ENCODE measurements around the gene IGFBPL1.
A peak's percentile ranks its signal among the peaks of the same experiment; 100 is the strongest.

IGFBPL1 gene

GRCh38 chr9:38439291-38439915 lies 15.1 kb upstream of the IGFBPL1 start:
- Mint-ChIP-seq H3K4me1 (ENCODE audit: low read depth) (no peaks in the 10 kb centered on the region), H3K9me3 (ENCODE audit: low read depth) (no peaks in the 10 kb centered on the region), H3K27me3 (peaks cover 3% of the 10 kb centered on the region), H3K27ac (no peak overlapping the region), H3K36me3 (no peaks in the 10 kb centered on the region), H3K4me3 (no peak overlapping the region)

GRCh38 chr9:38437193-38437823 lies 13.1 kb upstream of the IGFBPL1 start:
- Mint-ChIP-seq H3K36me3 (no peaks in the 10 kb centered on the region), H3K4me1 (ENCODE audit: low read depth) (peaks cover 2% of the 10 kb centered on the region), H3K27ac (no peak overlapping the region), H3K27me3 (peaks cover 2% of the 10 kb centered on the region), H3K4me3 (no peak overlapping the region), H3K9me3 (ENCODE audit: low read depth) (no peaks in the 10 kb centered on the region)

- H3K27me3 Mint-ChIP-seq, result peaks cover 2% of the 10 kb centered on the region
- H3K4me3 Mint-ChIP-seq, result no peak overlapping the region
- H3K27ac Mint-ChIP-seq, result no peak overlapping the region
- H3K9me3 Mint-ChIP-seq (ENCODE audit: low read depth), result no peaks in the 10 kb centered on the region
- H3K4me1 Mint-ChIP-seq (ENCODE audit: low read depth), result peaks cover 2% of the 10 kb centered on the region
- H3K36me3 Mint-ChIP-seq, result no peaks in the 10 kb centered on the region
Observed at GRCh38 chr9:38436708-38437107, 12.5 kb upstream of the IGFBPL1 start.

- no peaks in the 10 kb centered on the region for H3K36me3 Mint-ChIP-seq
- no peaks in the 10 kb centered on the region for H3K9me3 Mint-ChIP-seq (ENCODE audit: low read depth)
- H3K27me3 Mint-ChIP-seq, result peaks cover 2% of the 10 kb centered on the region
- H3K27ac Mint-ChIP-seq, result no peak overlapping the region
- no peak overlapping the region for H3K4me3 Mint-ChIP-seq
- peaks cover 8% of the 10 kb centered on the region for H3K4me1 Mint-ChIP-seq (ENCODE audit: low read depth)
Observed at GRCh38 chr9:38435521-38435920, 11.3 kb upstream of the IGFBPL1 start.

- Mint-ChIP-seq H3K27me3 (no peaks in the 10 kb centered on the region), H3K9me3 (ENCODE audit: low read depth) (no peaks in the 10 kb centered on the region), H3K4me1 (ENCODE audit: low read depth) (peaks cover 8% of the 10 kb centered on the region), H3K36me3 (no peaks in the 10 kb centered on the region), H3K4me3 (no peak overlapping the region), H3K27ac (no peak overlapping the region)
Observed at GRCh38 chr9:38434853-38435252, 10.6 kb upstream of the IGFBPL1 start.

GRCh38 chr9:38434365-38434764 lies 10.1 kb upstream of the IGFBPL1 start:
- Mint-ChIP-seq H3K27ac (no peak overlapping the region), H3K9me3 (ENCODE audit: low read depth) (no peaks in the 10 kb centered on the region), H3K4me3 (no peak overlapping the region), H3K4me1 (ENCODE audit: low read depth) (peaks cover 8% of the 10 kb centered on the region), H3K27me3 (no peaks in the 10 kb centered on the region), H3K36me3 (no peaks in the 10 kb centered on the region)

- no peak overlapping the region for H3K27ac Mint-ChIP-seq
- H3K4me3 Mint-ChIP-seq, result no peak overlapping the region
- H3K4me1 Mint-ChIP-seq (ENCODE audit: low read depth), result peaks cover 8% of the 10 kb centered on the region
- no peaks in the 10 kb centered on the region for H3K9me3 Mint-ChIP-seq (ENCODE audit: low read depth)
- H3K27me3 Mint-ChIP-seq, result no peaks in the 10 kb centered on the region
- H3K36me3 Mint-ChIP-seq, result no peaks in the 10 kb centered on the region
Observed at GRCh38 chr9:38432922-38433510, 8.8 kb upstream of the IGFBPL1 start.

GRCh38 chr9:38431116-38431515 lies 6.9 kb upstream of the IGFBPL1 start:
- no peaks in the 10 kb centered on the region for H3K9me3 Mint-ChIP-seq (ENCODE audit: low read depth)
- H3K4me1 Mint-ChIP-seq (ENCODE audit: low read depth), result peaks cover 8% of the 10 kb centered on the region
- no peaks in the 10 kb centered on the region for H3K36me3 Mint-ChIP-seq
- H3K27me3 Mint-ChIP-seq, result peaks cover 5% of the 10 kb centered on the region
- H3K27ac Mint-ChIP-seq, result no peak overlapping the region
- no peak overlapping the region for H3K4me3 Mint-ChIP-seq

GRCh38 chr9:38428062-38428461 lies 3.8 kb upstream of the IGFBPL1 start:
- H3K36me3 Mint-ChIP-seq, result no peaks in the 10 kb centered on the region
- peaks cover 12% of the 10 kb centered on the region for H3K4me1 Mint-ChIP-seq (ENCODE audit: low read depth)
- H3K9me3 Mint-ChIP-seq (ENCODE audit: low read depth), result no peaks in the 10 kb centered on the region
- H3K27ac Mint-ChIP-seq, result no peak overlapping the region
- peaks cover 15% of the 10 kb centered on the region for H3K27me3 Mint-ChIP-seq
- no peak overlapping the region for H3K4me3 Mint-ChIP-seq

- H3K9me3 Mint-ChIP-seq (ENCODE audit: low read depth), result no peaks in the 10 kb centered on the region
- H3K36me3 Mint-ChIP-seq, result no peaks in the 10 kb centered on the region
- no peak overlapping the region for H3K27ac Mint-ChIP-seq
- H3K4me3 Mint-ChIP-seq, result peak overlapping the region; percentile 46
- H3K27me3 Mint-ChIP-seq, result peaks cover 26% of the 10 kb centered on the region
- H3K4me1 Mint-ChIP-seq (ENCODE audit: low read depth), result peaks cover 6% of the 10 kb centered on the region
Observed at GRCh38 chr9:38424918-38425317, 664 bp upstream of the IGFBPL1 start.

- Mint-ChIP-seq H3K9me3 (ENCODE audit: low read depth) (no peaks in the 10 kb centered on the region), H3K4me3 (peak overlapping the region; percentile 50), H3K36me3 (no peaks in the 10 kb centered on the region), H3K27me3 (peaks cover 26% of the 10 kb centered on the region), H3K4me1 (ENCODE audit: low read depth) (peaks cover 6% of the 10 kb centered on the region), H3K27ac (no peak overlapping the region)
Observed at GRCh38 chr9:38423273-38423972, 831 bp downstream of the IGFBPL1 start.

GRCh38 chr9:38422555-38423260 lies 1.5 kb downstream of the IGFBPL1 start:
- Mint-ChIP-seq H3K4me3 (peak overlapping the region; percentile 38), H3K4me1 (ENCODE audit: low read depth) (peaks cover 6% of the 10 kb centered on the region), H3K27ac (no peak overlapping the region), H3K9me3 (ENCODE audit: low read depth) (no peaks in the 10 kb centered on the region), H3K27me3 (peaks cover 26% of the 10 kb centered on the region), H3K36me3 (no peaks in the 10 kb centered on the region)

- Mint-ChIP-seq H3K27me3 (peaks cover 24% of the 10 kb centered on the region), H3K4me1 (ENCODE audit: low read depth) (peaks cover 6% of the 10 kb centered on the region), H3K27ac (no peak overlapping the region), H3K4me3 (no peak overlapping the region), H3K36me3 (no peaks in the 10 kb centered on the region), H3K9me3 (ENCODE audit: low read depth) (no peaks in the 10 kb centered on the region)
Observed at GRCh38 chr9:38421498-38422211, 2.6 kb downstream of the IGFBPL1 start.

GRCh38 chr9:38419181-38419580 lies 5.1 kb downstream of the IGFBPL1 start:
- Mint-ChIP-seq H3K36me3 (no peaks in the 10 kb centered on the region), H3K4me3 (no peak overlapping the region), H3K9me3 (ENCODE audit: low read depth) (no peaks in the 10 kb centered on the region), H3K27me3 (peaks cover 16% of the 10 kb centered on the region), H3K27ac (no peak overlapping the region), H3K4me1 (ENCODE audit: low read depth) (peaks cover 4% of the 10 kb centered on the region)
